CD4-positive, alpha-beta T cell treated with Interleukin-6 at 100 ng/mL for 8 hours (primary cell): ENCODE data around the gene EXOSC3.
"Not testable (repeated sequence)": the region's sequence is repeated elsewhere in the genome, so short reads cannot be mapped to it uniquely, and the experiment has no call there.

Source experiments
- DNase-seq: peaks from one replicate; pipeline ENCODE4 v3.0.0-alpha.2; 2020; ENCODE audit warnings: mixed read lengths, low spot score

The EXOSC3 gene

GRCh38 chr9:37784616-37785483 is at the start of gene EXOSC3:
TSS of gene EXOSC3 (minus strand) at chr9:37785064. CDS start at chr9:37785044, 20 bp downstream.
- DNase-seq: peak; percentile 80

GRCh38 chr9:37827483-37828165 is 42.8 kb upstream of the EXOSC3 start:
- no peak for DNase-seq

GRCh38 chr9:37825174-37825573 is 40.3 kb upstream of the EXOSC3 start:
- not testable (repeated sequence) for DNase-seq

GRCh38 chr9:37820142-37820541 is 35.3 kb upstream of the EXOSC3 start:
- DNase-seq: no peak

GRCh38 chr9:37818849-37819248 is 34.0 kb upstream of the EXOSC3 start:
- DNase-seq: no peak

- DNase-seq: no peak
Observed at GRCh38 chr9:37812773-37813379, 28.0 kb upstream of the EXOSC3 start.

GRCh38 chr9:37811906-37812476 is 27.1 kb upstream of the EXOSC3 start:
- no peak for DNase-seq

GRCh38 chr9:37809676-37810075 is 24.8 kb upstream of the EXOSC3 start:
- DNase-seq: not testable (repeated sequence)

- DNase-seq: no peak
Observed at GRCh38 chr9:37806271-37806670, 21.4 kb upstream of the EXOSC3 start.

GRCh38 chr9:37801959-37802711 is 17.3 kb upstream of the EXOSC3 start:
- DNase-seq: no peak

GRCh38 chr9:37801287-37801850 is 16.5 kb upstream of the EXOSC3 start:
- DNase-seq: no peak

GRCh38 chr9:37800631-37801286 is 15.9 kb upstream of the EXOSC3 start, which contains the start of gene DCAF10:
TSS of gene DCAF10 (plus strand) at chr9:37800797. CDS start at chr9:37800867, 70 bp downstream.
- DNase-seq: peak; percentile 77

GRCh38 chr9:37798677-37799076 is 13.8 kb upstream of the EXOSC3 start:
- no peak for DNase-seq

- DNase-seq: no peak
Observed at GRCh38 chr9:37796232-37796631, 11.4 kb upstream of the EXOSC3 start.

GRCh38 chr9:37792122-37792521 is 7.3 kb upstream of the EXOSC3 start:
- DNase-seq: no peak

- DNase-seq: no peak
Observed at GRCh38 chr9:37790096-37790495, 5.2 kb upstream of the EXOSC3 start.

- no peak for DNase-seq
Observed at GRCh38 chr9:37788332-37788731, 3.5 kb upstream of the EXOSC3 start.

GRCh38 chr9:37787059-37787458 is 2.2 kb upstream of the EXOSC3 start:
- DNase-seq: no peak

- no peak for DNase-seq
Observed at GRCh38 chr9:37784291-37784615, 611 bp downstream of the EXOSC3 start.

GRCh38 chr9:37778534-37778933 is 6.3 kb downstream of the EXOSC3 start:
- DNase-seq: no peak

GRCh38 chr9:37776328-37776727 is 8.5 kb downstream of the EXOSC3 start:
- DNase-seq: no peak
